COLO668 (cell line): Measurements from ENCODE around the gene CADPS.

ENCODE experiments used
- DNase-seq: peaks from one replicate; lab custom pipeline; 2025; ENCODE audit not compliant: unreplicated experiment; lab: John Stamatoyannopoulos, UW

Gene CADPS

GRCh38 chr3:62755285-62755684 is 119.9 kb downstream of the CADPS start:
- DNase-seq, result peak; percentile 66

- no peak for DNase-seq
These were observed 125.6 kb downstream of the CADPS start for GRCh38 chr3:62749657-62750056.

GRCh38 chr3:62749130-62749529 is 126.1 kb downstream of the CADPS start:
- no peak for DNase-seq

GRCh38 chr3:62737449-62737848 is 137.8 kb downstream of the CADPS start:
- no peak for DNase-seq

- no peak for DNase-seq
These were observed 139.7 kb downstream of the CADPS start for GRCh38 chr3:62735510-62735909.

- DNase-seq, result no peak
These were observed 142.9 kb downstream of the CADPS start for GRCh38 chr3:62732183-62732904.

GRCh38 chr3:62727981-62728380 is 147.2 kb downstream of the CADPS start:
- DNase-seq, result no peak

GRCh38 chr3:62727536-62727935 is 147.7 kb downstream of the CADPS start:
- no peak for DNase-seq

- DNase-seq, result no peak
These were observed 150.7 kb downstream of the CADPS start for GRCh38 chr3:62724503-62724902.

GRCh38 chr3:62723914-62724217 is 151.3 kb downstream of the CADPS start:
- DNase-seq, result peak; percentile 6

GRCh38 chr3:62723166-62723913 is 151.9 kb downstream of the CADPS start:
- DNase-seq, result no peak

GRCh38 chr3:62722344-62722743 is 152.9 kb downstream of the CADPS start:
- DNase-seq, result no peak

GRCh38 chr3:62718515-62719320 is 156.5 kb downstream of the CADPS start:
- peak; percentile 43 for DNase-seq

GRCh38 chr3:62718011-62718410 is 157.2 kb downstream of the CADPS start:
- no peak for DNase-seq

GRCh38 chr3:62712746-62713145 is 162.5 kb downstream of the CADPS start:
- DNase-seq, result no peak

GRCh38 chr3:62710751-62711150 is 164.5 kb downstream of the CADPS start:
- no peak for DNase-seq

GRCh38 chr3:62708638-62709373 is 166.4 kb downstream of the CADPS start:
- DNase-seq, result no peak

- no peak for DNase-seq
These were observed 169.5 kb downstream of the CADPS start for GRCh38 chr3:62705721-62706120.

- DNase-seq, result no peak
These were observed 171.6 kb downstream of the CADPS start for GRCh38 chr3:62703451-62704167.

GRCh38 chr3:62700357-62700756 is 174.9 kb downstream of the CADPS start:
- no peak for DNase-seq

- no peak for DNase-seq
These were observed 175.5 kb downstream of the CADPS start for GRCh38 chr3:62699728-62700127.
